ENCODE results near the gene ENPP5. TPM values are rescaled to one million over a fixed set of nuclear protein-coding genes. Genes with fewer than 3 reads are reported as not detected.
A peak's percentile ranks its signal among the peaks of the same experiment; 100 is the strongest.

Gene ENPP5
- total RNA-seq, 2 donors from 2014 or later = 2.7 to 9.4 TPM

- Histone ChIP-seq H3K36me3 (no peaks in the 10 kb centered on the region), H3K27me3 (replicated peaks; ENCODE audit: insufficient read depth) (no peaks in the 10 kb centered on the region), H3K4me1 (ENCODE audit: control insufficient read depth in 1 of 2, low read depth in 2 of 2) (peaks cover 25 to 40% of the 10 kb centered on the region in 2 donors), H3K9me3 (no peaks in the 10 kb centered on the region), H3K4me3 (no peak overlapping the region), H3K27ac (peak overlapping the region in 1 of 2 donors; percentile 88)
- DNase-seq (ENCODE audit: low spot score) = no peak
- no peak for ATAC-seq (ENCODE audit: insufficient number of reproducible peaks, low FRiP score, low read depth)
- TF ChIP-seq, protein P1, sequence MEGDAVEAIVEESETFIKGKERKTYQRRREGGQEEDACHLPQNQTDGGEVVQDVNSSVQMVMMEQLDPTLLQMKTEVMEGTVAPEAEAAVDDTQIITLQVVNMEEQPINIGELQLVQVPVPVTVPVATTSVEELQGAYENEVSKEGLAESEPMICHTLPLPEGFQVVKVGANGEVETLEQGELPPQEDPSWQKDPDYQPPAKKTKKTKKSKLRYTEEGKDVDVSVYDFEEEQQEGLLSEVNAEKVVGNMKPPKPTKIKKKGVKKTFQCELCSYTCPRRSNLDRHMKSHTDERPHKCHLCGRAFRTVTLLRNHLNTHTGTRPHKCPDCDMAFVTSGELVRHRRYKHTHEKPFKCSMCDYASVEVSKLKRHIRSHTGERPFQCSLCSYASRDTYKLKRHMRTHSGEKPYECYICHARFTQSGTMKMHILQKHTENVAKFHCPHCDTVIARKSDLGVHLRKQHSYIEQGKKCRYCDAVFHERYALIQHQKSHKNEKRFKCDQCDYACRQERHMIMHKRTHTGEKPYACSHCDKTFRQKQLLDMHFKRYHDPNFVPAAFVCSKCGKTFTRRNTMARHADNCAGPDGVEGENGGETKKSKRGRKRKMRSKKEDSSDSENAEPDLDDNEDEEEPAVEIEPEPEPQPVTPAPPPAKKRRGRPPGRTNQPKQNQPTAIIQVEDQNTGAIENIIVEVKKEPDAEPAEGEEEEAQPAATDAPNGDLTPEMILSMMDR (IDR thresholded peaks at IDR 0.05) = no peak
Observed at GRCh38 chr6:46215777-46216176, 45.0 kb upstream of the ENPP5 start.

DNA sequence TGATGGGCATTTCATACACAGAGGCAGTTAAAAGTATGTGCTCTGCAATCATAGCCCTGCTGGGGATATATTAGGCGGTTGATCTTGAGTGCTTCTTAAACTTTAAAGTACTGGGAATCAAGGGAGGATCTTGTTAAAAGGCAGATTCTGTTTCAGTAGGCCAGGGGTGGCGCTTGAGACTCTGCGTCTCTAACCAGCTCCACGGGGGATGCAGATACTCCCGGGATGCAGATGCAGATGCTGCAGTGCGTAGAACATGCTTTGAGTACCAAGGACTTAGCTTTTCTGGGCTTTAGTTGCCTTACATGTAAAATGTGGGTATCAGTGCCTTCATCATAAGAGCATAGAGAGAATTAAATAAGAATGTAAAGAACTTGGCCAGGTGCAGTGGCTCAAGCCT, 44.4 kb upstream of the ENPP5 start:
- Histone ChIP-seq H3K27ac (no peak overlapping the region), H3K4me1 (ENCODE audit: control insufficient read depth in 1 of 2, low read depth in 2 of 2) (peaks cover 25 to 40% of the 10 kb centered on the region in 2 donors), H3K4me3 (no peak overlapping the region), H3K9me3 (no peaks in the 10 kb centered on the region), H3K36me3 (no peaks in the 10 kb centered on the region), H3K27me3 (replicated peaks; ENCODE audit: insufficient read depth) (no peaks in the 10 kb centered on the region)
- DNase-seq (ENCODE audit: low spot score) = no peak
- ATAC-seq (ENCODE audit: insufficient number of reproducible peaks, low FRiP score, low read depth) = no peak
- TF ChIP-seq, protein P1 (IDR thresholded peaks at IDR 0.05) = no peak

GRCh38 chr6:46211917-46212316, 41.1 kb upstream of the ENPP5 start:
- H3K9me3 ChIP-seq = no peaks in the 10 kb centered on the region

GRCh38 chr6:46210294-46210693, 39.5 kb upstream of the ENPP5 start:
- TF ChIP-seq, protein P1 (IDR thresholded peaks at IDR 0.05) = no peak
- DNase-seq (ENCODE audit: low spot score) = no peak

More at GRCh38 chr6:46211917-46212316, 41.1 kb upstream of the ENPP5 start:
- Histone ChIP-seq H3K4me3 (no peak overlapping the region), H3K36me3 (no peaks in the 10 kb centered on the region), H3K4me1 (ENCODE audit: control insufficient read depth in 1 of 2, low read depth in 2 of 2) (peaks cover 5 to 10% of the 10 kb centered on the region in 2 donors), H3K27ac (no peak overlapping the region), H3K27me3 (replicated peaks; ENCODE audit: insufficient read depth) (no peaks in the 10 kb centered on the region)
- ATAC-seq (ENCODE audit: insufficient number of reproducible peaks, low FRiP score, low read depth) = no peak
- TF ChIP-seq, protein P1 (IDR thresholded peaks at IDR 0.05) = no peak
- no peak for DNase-seq (ENCODE audit: low spot score)

GRCh38 chr6:46208303-46208702, 37.5 kb upstream of the ENPP5 start:
- no peaks in the 10 kb centered on the region for H3K36me3 ChIP-seq
- TF ChIP-seq, protein P1 (IDR thresholded peaks at IDR 0.05) = no peak
- H3K27ac ChIP-seq = no peak overlapping the region
- DNase-seq (ENCODE audit: low spot score) (no peak), ATAC-seq (ENCODE audit: insufficient number of reproducible peaks, low FRiP score, low read depth) (no peak)
- H3K4me1 ChIP-seq (ENCODE audit: control insufficient read depth in 1 of 2, low read depth in 2 of 2) = no peaks in the 10 kb centered on the region
- H3K27me3 ChIP-seq (replicated peaks; ENCODE audit: insufficient read depth) = no peaks in the 10 kb centered on the region
- no peak overlapping the region for H3K4me3 ChIP-seq
- no peaks in the 10 kb centered on the region for H3K9me3 ChIP-seq

More at GRCh38 chr6:46210294-46210693, 39.5 kb upstream of the ENPP5 start:
- Histone ChIP-seq H3K27me3 (replicated peaks; ENCODE audit: insufficient read depth) (no peaks in the 10 kb centered on the region), H3K4me3 (no peak overlapping the region), H3K4me1 (ENCODE audit: control insufficient read depth in 1 of 2, low read depth in 2 of 2) (no peaks in the 10 kb centered on the region), H3K27ac (no peak overlapping the region), H3K36me3 (no peaks in the 10 kb centered on the region), H3K9me3 (no peaks in the 10 kb centered on the region)
- ATAC-seq (ENCODE audit: insufficient number of reproducible peaks, low FRiP score, low read depth) = no peak

Data from thoracic aorta (tissue), 2 donors.